OCI-LY7 (cell line): Measurements from ENCODE around the gene MYEOV. TPM values are rescaled to one million over a fixed set of nuclear protein-coding genes. Genes with fewer than 3 reads are reported as not detected.

ENCODE experiments used
- BruUV-seq: library from RNA; stranded (reverse); fragments of 400-500 nt; replicated peaks from 2 replicates; lab custom pipeline; 2021; lab: Mats Ljungman, UMichigan
- CTCF ChIA-PET: fragments of 300-600 bp; sonication (Branson Sonifier 250); formaldehyde crosslinking; loops from one replicate; lab custom pipeline; 2022; ENCODE audit warnings: antibody characterized with exemption; ENCODE audit not compliant: unreplicated experiment; lab: Charles Lee
- POLR2A ChIA-PET: fragments of 300-600 bp; sonication (Branson Sonifier 250); formaldehyde crosslinking; loops from one replicate; lab custom pipeline; 2022; ENCODE audit warnings: antibody characterized with exemption; lab: Charles Lee
- DNase-seq: peaks from one replicate; pipeline ENCODE4 v3.0.0-alpha.2; 2015; ENCODE audit warnings: low spot score
- H2AFZ ChIP-seq: fragments of 200-600 bp; sonication (generic), shearing (Covaris generic); 2 replicates; pipeline ENCODE4 v1.6.1; 2014; ENCODE audit warnings: mild to moderate bottlenecking, antibody characterized with exemption, low read length, moderate library complexity
- H3K27ac ChIP-seq: fragments of 200-600 bp; sonication (generic); 2 replicates; pipeline ENCODE4 v1.5.1; 2014; ENCODE audit warnings: mixed run types, low read depth, mild to moderate bottlenecking, moderate library complexity, low read length, inconsistent platforms; ENCODE audit not compliant: poor library complexity, severe bottlenecking
- H3K36me3 ChIP-seq: fragments of 200-600 bp; sonication (generic); 2 replicates; pipeline ENCODE4 v1.6.1; 2014; ENCODE audit warnings: mild to moderate bottlenecking, antibody characterized with exemption, low read length, moderate library complexity, mixed read lengths; ENCODE audit not compliant: insufficient read depth
- H3K4me1 ChIP-seq: fragments of 200-600 bp; sonication (generic); 2 replicates; pipeline ENCODE4 v1.5.1; 2014; ENCODE audit warnings: mild to moderate bottlenecking, low read length; ENCODE audit not compliant: insufficient read depth, poor library complexity, severe bottlenecking
- H3K4me2 ChIP-seq: fragments of 200-600 bp; sonication (generic); 2 replicates; pipeline ENCODE4 v1.6.1; 2014; ENCODE audit warnings: mild to moderate bottlenecking, low read length
- H3K4me3 ChIP-seq: fragments of 200-600 bp; sonication (generic); 2 replicates; pipeline ENCODE4 v1.5.1; 2014; ENCODE audit warnings: mild to moderate bottlenecking, low read depth, low read length; ENCODE audit not compliant: poor library complexity, severe bottlenecking
- H3K79me2 ChIP-seq: fragments of 200-600 bp; sonication (generic); 2 replicates; pipeline ENCODE4 v1.6.1; 2016; ENCODE audit warnings: low read depth, mild to moderate bottlenecking, low read length, moderate library complexity, mixed read lengths; ENCODE audit not compliant: insufficient read depth
- H3K9me2 ChIP-seq: fragments of 200-600 bp; sonication (generic); 2 replicates; pipeline ENCODE4 v1.6.1; 2016; ENCODE audit warnings: mild to moderate bottlenecking, low read length, mixed read lengths; ENCODE audit not compliant: insufficient read depth
- H3K9me3 ChIP-seq: fragments of 200-600 bp; sonication (generic); 2 replicates; pipeline ENCODE4 v1.6.1; 2014; ENCODE audit warnings: mild to moderate bottlenecking, mixed run types, low read length, mixed read lengths
- H4K20me1 ChIP-seq: fragments of 200-600 bp; sonication (generic); 2 replicates; pipeline ENCODE4 v1.6.1; 2014; ENCODE audit warnings: mild to moderate bottlenecking, antibody characterized with exemption, low read length, moderate library complexity, mixed read lengths; ENCODE audit not compliant: insufficient read depth
- EZH2phosphoT487 ChIP-seq: fragments of 200-600 bp; sonication (generic); IDR thresholded peaks from 2 replicates; pipeline ENCODE4 v1.6.1; 2018; ENCODE audit warnings: low read depth, borderline replicate concordance, mild to moderate bottlenecking, mixed run types, antibody characterized with exemption, low read length, moderate library complexity, mixed read lengths
- intact Hi-C: fragments of 100-400 bp; cut with micrococcal nuclease; formaldehyde crosslinking; loops from one replicate; pipeline ENCODE4 v1.10.0; 2022; ENCODE audit not compliant: unreplicated experiment
- total RNA-seq, 2 experiments: library from RNA; depleted of rRNA in 1 of 2; stranded (reverse); fragments of >200 nt in 1 of 2; shearing (Covaris generic) in 1 of 2; gene quantifications; 2 replicates each; pipeline ENCODE4 v1.2.3, GENCODE V29; 2014 to 2022
- TF ChIP-seq, protein P1 (sequence below): fragments of 200-600 bp; sonication (generic); conservative IDR thresholded peaks from 2 replicates; pipeline ENCODE4 v1.5.1; 2014; ENCODE audit warnings: mild to moderate bottlenecking, antibody characterized with exemption, low read length, moderate library complexity, mixed read lengths

The MYEOV gene
- total RNA-seq, 2 experiments from 2014 or later: 3.2 to 7.7 TPM

DNA sequence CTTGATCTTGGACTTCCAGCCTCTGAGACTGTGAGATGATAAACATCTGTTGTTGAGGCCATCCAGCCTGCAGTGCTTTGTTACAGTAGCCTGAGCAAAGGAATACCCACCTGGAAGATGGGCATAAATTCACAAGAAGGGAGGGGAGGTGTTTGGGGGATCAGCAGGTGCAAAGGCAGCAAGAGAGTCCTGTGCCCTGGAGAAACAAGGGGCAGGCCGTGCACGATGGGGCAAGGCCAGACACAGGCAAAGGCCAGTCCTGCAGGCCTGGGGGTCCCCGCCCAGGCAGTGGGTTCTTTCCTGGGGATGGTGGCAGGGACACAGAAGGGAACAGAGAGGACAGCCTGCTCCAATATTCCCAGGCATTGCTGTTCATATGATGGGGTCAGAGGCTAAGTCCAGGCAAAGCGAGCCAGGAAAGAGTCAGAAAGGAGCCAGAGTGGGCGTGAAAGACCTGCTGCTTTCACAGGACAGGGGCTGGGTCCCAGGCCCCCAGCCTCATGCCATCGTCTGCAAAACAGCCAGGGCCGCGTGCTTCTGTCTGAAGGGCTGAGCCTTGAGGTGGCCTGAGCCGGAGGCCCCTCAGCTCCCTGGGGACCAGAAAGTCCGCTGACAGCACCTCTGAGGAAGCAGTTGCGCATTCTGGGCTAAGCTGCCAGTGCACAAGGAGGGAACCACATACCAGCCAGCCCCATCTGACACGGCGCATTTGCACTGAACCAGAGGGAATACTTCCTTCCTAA is 48.8 kb downstream of the MYEOV start:
- no peaks in the 10 kb centered on the region for H3K9me2 ChIP-seq
- intact Hi-C loops: no loop called here
- ChIA-PET CTCF (no interaction called here), POLR2A (no interaction called here)
- H3K27ac ChIP-seq: no peak overlapping the region
- DNase-seq: no peak
- no peaks in the 10 kb centered on the region for H3K9me3 ChIP-seq
- H3K4me3 ChIP-seq: no peak overlapping the region
- H3K79me2 ChIP-seq: no peaks in the 10 kb centered on the region
- H3K36me3 ChIP-seq: no peaks in the 10 kb centered on the region
- no peak overlapping the region for H3K4me2 ChIP-seq
- H4K20me1 ChIP-seq: no peaks in the 10 kb centered on the region
- no TSS peak for BruUV-seq
- no peaks in the 10 kb centered on the region for H3K4me1 ChIP-seq
- TF ChIP-seq, protein P1, sequence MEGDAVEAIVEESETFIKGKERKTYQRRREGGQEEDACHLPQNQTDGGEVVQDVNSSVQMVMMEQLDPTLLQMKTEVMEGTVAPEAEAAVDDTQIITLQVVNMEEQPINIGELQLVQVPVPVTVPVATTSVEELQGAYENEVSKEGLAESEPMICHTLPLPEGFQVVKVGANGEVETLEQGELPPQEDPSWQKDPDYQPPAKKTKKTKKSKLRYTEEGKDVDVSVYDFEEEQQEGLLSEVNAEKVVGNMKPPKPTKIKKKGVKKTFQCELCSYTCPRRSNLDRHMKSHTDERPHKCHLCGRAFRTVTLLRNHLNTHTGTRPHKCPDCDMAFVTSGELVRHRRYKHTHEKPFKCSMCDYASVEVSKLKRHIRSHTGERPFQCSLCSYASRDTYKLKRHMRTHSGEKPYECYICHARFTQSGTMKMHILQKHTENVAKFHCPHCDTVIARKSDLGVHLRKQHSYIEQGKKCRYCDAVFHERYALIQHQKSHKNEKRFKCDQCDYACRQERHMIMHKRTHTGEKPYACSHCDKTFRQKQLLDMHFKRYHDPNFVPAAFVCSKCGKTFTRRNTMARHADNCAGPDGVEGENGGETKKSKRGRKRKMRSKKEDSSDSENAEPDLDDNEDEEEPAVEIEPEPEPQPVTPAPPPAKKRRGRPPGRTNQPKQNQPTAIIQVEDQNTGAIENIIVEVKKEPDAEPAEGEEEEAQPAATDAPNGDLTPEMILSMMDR: no peak
- H2AFZ ChIP-seq: no peak overlapping the region

DNA sequence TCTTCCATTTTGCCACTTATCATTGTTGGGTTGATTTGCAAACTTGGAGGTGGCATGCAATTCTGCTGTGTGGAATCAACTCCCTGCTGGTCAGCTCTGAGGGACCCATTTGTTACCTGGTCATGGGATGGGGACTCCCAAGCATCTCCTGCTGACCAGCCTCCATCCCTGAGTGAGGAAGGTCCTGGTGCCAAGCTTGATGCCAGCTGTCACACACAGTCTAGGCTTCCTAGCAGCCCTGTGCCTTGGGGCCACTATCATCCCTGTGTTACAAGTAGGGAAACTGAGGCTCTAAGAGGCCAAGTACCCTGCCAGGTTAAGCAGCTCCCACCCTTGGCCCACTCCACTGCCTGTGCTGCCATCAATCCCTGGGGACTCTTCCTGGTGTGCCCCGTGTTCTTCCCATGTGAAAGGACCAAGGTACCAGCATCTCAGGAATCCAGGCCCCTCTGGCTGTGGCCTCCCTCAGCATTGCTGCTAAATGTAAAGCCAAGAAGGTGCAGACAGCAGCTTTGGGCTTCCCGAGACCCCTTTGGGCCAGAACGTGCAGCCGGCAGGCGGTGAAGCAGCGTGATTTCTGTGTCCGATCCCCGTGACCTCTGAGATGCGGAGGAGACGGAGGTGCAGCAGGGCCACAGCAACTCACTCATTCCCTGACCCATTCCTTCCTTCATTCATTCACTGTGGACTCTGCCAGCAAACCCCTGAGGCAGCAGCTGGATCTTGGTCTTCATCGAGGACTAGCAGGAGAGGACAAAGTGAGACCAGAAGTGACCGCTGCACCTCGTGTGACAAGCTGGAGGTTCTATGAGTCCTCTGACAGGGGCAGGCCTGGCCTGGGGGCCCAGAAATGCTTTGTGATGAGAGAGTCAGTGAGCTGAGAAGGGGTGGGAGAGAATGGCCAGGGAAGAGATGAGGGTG is 49.7 kb downstream of the MYEOV start:
- H3K36me3 ChIP-seq: no peaks in the 10 kb centered on the region
- BruUV-seq: no TSS peak
- no peak for DNase-seq
- H3K79me2 ChIP-seq: no peaks in the 10 kb centered on the region
- no peaks in the 10 kb centered on the region for H3K4me1 ChIP-seq
- H3K9me2 ChIP-seq: no peaks in the 10 kb centered on the region
- no peaks in the 10 kb centered on the region for H4K20me1 ChIP-seq
- H3K4me3 ChIP-seq: no peak overlapping the region
- H3K4me2 ChIP-seq: no peak overlapping the region
- intact Hi-C loops: no loop called here
- no peak overlapping the region for H2AFZ ChIP-seq
- no peak overlapping the region for H3K27ac ChIP-seq
- ChIA-PET POLR2A (no interaction called here), CTCF (no interaction called here)
- H3K9me3 ChIP-seq: no peaks in the 10 kb centered on the region
- TF ChIP-seq EZH2phosphoT487: no peak
- TF ChIP-seq, protein P1: no peak
